ENCODE measurements around the gene GALNT6. TPM values are rescaled to one million over a fixed set of nuclear protein-coding genes. Genes with fewer than 3 reads are reported as not detected.
A peak's percentile ranks its signal among the peaks of the same experiment; 100 is the strongest.
"Not testable (repeated sequence)": the region's sequence is repeated elsewhere in the genome, so short reads cannot be mapped to it uniquely, and the experiment has no call there.

The GALNT6 gene
- total RNA-seq, 1 donor from 2014 or later = 0.05 TPM

DNA sequence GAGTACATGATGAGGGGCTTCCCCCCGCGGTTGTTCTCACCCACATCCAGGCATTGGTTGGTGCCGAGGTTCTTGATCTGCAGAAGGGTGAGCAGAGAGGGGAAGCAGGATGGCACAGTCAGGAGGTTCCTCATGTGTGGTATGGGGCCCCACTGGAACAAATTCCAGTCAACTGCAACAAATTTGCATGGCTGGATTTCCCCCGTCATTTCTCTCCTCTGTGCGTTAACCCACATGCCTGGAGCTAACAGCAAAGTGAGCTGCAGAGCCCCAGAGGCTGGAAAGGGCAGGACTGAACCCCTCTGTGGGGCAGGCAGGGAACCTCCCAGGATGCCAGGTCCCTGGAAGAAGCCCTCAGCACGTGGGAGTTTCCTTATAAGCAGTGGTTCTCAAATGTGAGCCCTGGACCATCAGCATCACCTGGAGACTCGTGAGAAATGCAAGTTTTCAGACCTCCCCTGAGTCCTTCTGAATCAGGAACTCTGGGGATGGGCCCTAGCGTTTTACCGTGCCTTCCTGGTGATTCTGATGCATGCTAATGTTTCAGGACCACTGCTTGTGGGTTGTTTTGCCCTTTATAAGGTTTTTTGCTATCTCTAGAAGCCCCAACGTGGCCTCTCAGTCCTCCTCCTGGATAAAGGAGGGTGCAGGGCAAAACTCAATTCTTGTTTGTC lies 33.7 kb downstream of the GALNT6 start:
- DNase-seq (ENCODE audit: low read depth) = no peak

DNA sequence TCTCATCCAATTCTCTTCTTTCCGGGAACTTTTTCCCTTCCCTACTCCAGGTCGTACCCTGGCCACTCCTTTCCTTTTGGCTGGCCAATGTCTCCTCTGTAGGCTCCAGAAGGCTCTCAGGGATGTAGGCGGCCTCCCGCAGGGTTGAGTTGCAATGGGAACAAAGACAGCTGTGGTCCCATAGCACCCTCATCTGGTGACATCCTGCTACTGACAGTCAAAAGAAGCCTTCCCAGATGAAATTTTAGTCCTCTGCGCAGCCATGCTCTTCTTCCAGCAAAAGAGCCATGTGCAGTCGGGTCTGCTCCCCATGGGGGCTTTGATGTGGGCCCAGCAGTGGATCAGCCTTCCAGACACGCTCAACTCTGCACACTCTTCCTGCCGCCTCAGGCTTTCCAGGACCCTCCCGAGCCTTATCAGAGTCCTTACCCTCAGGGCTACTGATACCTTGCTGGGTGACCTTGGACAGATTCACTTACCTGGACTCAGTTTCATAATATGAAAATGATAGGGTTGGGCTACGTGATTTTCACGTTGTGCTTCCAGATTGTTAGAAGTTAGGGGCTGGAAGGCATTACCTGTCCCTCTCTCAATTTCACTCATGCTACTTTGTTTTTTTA lies 39.2 kb downstream of the GALNT6 start:
- peak; percentile 51 for DNase-seq (ENCODE audit: low read depth)

DNA sequence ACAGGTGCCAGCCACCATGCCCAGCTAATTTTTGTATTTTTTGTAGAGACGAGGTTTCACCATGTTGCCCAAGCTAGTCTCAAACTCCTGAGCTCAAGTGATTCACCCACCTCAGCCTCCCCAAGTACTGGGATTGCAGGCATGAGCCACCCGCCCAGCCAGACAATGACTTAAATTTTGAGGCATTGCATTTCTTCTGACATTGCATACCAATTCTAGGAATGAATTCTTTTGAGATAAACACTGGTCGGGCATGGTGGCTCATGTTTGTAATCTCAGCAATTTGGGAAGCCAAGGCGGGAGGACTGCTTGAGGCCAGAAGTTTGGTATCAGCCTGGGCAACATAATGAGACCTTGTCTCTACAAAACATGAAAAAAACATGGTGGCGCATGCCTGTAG lies 42.2 kb downstream of the GALNT6 start:
- no peak for DNase-seq (ENCODE audit: low read depth)

DNA sequence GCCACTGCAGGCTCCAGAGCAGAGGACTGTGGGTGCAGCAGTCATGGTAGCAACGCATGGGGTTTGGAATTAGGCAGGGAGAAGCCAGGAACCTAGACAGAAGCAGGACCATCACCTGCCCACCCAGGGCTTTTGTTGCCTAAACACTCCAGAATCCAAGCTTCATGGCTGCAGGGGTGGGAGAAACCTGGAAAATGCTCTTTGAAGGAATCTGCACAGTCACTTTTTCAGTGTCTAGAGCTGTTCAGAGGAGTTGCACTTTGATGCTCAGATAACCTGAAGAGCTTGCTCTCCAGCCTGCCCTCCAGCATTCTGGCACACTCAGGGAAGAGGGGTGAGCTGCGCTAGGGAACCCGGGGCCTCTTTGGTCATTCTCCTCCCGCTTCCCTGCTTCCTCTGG lies 43.1 kb downstream of the GALNT6 start:
- no peak for DNase-seq (ENCODE audit: low read depth)

DNA sequence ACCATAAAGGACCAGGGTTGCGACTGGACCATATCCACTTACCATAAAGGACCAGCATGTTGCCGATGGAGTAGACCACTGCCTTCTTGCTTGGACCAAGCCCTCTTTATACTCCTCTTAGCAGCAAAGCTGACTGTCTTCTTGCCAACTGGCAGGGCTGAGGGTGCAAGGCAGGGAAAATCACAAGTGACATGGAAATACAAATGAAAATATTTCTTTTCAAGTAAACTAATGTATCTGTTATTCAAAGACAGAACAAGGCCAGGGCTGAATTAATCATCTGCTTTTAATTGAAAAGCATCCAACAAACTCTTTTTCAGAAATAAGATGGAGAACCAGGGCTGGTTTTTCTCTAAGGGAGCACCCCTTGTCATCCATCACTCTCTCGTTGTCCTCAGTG lies 44.6 kb downstream of the GALNT6 start, which contains the start of gene CELA1:
Gene CELA1, minus strand, starts transcription at position 99 of the 400 bp plus-strand sequence. Its CDS starts 41 bp downstream, at position 58.
- DNase-seq (ENCODE audit: low read depth) = no peak

DNA sequence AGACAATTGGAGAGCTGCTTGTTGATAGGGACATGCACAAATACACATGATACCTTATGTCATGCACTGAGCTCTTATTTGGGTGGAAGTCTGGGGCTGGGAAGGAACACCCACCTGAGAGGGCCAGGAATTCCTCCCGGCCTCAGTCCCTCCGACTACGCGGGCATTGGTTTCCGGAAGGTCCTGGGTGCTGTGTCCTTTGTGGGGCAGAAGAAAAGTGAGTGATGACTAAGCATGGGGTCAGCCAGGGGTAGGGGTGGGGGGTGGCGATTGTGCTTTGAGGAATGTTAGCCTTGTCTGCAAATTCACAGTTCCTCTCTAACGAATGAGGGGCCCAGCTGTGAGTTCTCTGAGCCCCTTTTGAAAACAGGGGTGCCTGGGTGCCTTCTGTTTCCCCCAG lies 45.5 kb downstream of the GALNT6 start:
- no peak for DNase-seq (ENCODE audit: low read depth)

DNA sequence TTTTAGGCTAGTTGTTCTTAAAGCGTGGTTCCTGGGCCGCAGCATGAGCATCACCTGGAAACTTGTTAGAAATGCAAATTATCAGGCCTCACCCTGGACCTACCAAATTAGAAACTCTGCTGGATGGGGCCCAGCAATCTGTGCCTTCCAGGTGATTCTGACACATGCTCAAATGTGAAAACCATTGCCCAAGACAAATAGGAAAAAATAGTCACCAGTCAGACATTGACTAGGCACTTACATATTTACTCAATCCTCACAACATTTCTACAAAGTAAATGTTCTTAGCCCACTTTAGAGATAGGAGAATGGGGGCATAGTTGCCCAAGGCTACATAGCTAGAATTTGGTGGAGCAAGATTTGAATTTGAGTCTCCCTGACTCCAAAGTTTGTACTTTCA lies 48.0 kb downstream of the GALNT6 start:
- DNase-seq (ENCODE audit: low read depth) = no peak

DNA sequence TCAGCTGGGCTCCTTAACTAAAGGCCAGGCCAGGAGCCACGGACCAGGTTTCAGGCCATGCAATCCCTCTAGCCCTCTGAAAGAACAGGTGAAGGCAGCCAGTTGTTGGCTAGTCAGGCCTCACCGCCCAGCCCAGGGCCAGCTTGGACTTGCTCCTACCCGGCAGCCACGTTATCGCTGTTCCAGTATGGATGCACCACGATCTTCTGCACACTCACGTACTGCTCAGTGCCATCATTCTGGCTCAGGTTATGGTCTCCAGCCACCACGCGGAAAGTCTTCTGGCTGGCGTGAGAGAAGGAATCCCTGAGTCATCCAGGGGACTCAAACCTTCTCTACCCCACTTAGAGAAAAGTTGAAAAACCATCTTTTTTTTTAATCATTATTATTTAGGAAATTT lies 48.8 kb downstream of the GALNT6 start:
- DNase-seq (ENCODE audit: low read depth) = no peak

DNA sequence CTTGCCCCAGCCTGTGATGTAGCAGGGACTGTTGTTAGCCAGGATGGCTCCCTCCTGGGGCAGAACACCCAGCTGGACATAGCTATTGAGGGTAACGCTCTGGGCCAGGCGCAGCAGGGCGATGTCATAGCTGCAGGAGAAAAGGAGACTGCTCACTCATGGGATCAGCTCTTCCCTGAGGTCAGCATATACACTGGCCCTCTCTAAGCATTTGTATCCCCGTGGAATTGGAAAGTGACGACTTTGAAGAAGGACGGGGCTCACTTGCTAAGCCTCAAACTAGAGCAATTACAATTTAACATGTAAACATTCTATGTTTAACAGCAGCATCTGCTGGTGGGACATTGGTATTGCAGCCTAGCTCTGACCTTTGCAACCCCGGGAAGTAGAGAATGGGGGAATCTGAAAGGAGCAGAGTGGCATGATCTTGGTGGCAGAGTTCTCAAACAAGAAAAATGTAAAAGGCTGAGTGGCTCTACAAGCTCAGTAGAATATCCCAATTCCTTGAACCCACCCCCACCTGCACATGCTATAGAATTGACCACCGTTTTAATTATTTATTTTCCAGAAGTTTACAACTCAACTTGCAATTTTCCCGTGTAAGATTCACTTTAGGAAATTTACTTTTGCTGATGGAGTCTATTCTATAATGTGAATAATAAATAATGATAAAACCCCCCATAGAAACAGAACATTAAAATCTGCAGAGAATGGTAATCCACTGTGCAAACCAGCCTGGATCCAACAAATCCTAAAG lies 49.8 kb downstream of the GALNT6 start:
- peak; percentile 78 for DNase-seq (ENCODE audit: low read depth)

DNA sequence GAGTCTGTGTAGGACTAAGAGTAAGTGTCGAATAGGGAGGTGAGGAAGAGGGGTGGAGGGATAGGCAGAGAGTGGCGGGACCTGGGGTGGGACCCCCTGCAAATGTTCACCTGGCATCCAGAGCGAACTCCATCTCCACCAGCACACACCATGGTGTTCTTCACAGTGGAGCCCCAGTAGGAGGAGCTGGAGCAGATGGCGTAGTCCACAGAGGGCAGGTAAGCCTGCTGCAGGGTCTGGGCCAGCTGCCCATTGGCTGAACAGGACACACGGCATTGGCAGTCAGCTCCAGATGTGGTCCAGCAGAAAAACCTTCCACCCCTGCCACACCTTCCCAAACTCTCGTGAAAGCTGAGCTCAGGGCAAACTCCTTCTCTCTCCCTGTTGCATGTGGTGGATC lies 51.5 kb downstream of the GALNT6 start:
- DNase-seq (ENCODE audit: low read depth) = no peak

DNA sequence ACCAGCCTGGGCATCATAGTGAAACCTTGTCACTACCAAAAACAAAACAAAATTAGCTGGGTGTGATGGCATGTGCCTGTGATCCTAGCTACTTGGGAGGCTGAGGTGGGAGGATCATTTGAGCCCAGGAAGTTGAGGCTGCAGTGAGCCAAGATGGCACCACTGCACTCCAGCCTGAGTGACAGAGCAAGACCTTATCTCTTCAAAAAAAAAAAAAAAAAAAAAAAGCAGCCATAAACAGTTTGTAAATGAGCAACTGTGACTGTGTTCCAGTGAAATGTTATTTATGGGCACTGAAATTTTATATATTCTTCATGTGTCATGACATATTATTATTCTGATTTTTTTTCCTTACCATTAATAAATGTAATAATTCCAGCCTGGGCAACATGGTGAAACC lies 53.9 kb downstream of the GALNT6 start:
- not testable (repeated sequence) for DNase-seq (ENCODE audit: low read depth)

DNA sequence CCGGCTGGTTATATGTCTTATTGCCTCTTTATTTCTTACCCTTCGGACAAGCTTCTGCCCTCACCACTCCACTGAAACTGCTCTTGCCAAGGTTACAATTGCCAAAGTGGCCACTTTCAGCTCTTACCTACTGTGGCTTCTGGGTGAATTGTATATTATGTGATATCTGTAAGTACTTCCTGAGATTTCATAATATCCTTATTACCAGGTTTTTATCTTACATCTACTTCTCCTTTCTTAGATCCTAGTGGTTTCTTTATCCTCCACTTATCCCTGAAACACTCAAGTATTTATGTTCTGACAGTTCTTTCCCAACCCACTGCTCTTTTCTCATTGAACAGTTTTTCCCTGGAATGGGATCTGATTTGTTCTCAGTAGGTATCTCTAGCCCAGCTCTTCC lies 55.3 kb downstream of the GALNT6 start:
- DNase-seq (ENCODE audit: low read depth) = no peak

DNA sequence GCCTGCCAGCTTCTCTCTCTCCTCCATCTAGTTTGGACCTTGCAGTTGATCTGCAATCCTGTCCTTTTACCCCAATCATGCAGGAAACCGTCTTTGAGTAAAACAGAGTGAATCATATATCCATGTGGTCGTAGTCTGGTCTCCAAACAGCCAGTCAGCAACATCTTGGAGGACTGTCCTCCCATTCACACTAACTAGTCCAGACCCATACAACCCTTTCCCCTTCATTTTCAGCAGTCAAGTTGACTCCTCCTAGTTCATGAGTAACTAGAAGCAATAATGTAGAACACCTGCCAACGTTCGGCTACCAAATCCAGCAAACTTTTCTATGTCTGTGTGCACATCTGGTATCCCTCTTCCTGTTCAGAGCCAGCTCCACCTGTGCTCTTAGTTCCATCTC lies 56.4 kb downstream of the GALNT6 start:
- no peak for DNase-seq (ENCODE audit: low read depth)

DNA sequence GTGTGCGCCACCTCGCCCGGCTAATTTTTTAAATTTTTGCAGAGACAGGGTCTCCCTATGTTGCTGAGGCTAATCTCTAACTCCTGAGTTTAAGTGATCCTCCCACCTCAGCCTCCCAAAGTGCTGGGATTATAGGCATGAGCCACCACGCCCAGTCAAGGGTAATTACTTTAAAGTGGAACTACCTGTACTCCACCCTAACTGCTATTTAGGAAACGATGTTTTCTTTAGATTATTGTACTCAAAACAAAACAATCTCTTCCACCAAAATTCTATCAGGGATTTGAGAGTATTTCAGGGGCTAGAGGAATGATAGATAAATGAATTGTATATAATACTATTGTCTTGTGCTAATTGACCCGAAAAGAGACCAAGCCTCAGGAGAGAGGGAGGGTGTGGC lies 57.7 kb downstream of the GALNT6 start:
- no peak for DNase-seq (ENCODE audit: low read depth)

DNA sequence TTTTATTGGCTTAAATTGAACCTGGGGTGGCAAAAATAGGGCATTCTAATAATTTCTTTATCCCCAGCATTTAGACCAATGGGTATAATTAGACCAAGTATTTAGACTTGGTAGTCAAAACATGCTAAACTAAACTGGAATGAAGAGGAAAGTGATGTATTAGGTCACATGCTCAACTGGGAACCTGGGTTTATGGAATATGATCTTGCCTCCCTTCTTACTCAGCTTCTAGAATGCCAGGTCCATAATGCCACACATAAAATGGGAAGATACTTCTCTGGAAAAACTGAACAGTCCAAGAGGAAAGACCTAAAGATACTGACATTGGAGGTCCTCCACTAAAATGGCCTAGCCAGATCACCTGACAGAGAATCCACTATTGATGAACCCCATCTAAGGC lies 61.0 kb downstream of the GALNT6 start:
- DNase-seq (ENCODE audit: low read depth) = no peak

DNA sequence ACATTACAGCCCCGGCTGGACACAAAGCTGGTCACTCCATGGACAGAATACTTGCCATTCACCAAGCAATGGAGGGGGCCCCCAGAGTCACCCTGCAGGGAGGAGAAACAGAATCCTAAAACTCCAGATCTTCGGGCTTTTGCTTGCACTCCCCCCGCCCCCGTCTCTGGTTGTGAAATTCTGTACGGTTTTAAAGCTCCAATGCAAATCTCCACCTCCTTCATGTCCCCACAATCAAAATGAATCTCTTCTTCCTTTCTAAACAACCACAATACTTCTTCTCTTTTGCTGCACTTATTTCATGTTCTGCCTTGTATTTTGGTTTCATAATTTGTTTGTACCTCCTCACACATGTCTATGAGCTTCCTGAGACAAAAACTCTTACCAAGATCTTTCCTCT lies 61.5 kb downstream of the GALNT6 start:
- no peak for DNase-seq (ENCODE audit: low read depth)

DNA sequence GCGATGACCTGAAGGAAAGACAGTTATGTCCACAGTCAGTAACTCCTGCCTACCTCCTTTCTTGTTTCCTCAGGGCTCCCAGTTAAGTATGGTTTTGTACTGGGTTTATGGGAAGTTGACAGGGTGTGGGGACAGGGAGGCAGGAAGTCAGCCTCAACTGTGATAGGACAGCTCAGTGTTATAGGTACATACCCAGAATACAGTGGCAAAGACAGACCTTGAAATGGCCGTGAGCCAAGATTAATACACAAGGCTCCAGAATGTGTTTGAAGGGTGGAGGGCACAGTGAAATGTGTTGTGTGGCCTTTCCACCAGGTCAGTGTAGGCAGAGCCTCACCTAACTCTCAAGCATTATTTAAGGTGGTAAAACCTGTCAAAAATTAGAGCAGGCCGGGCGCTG lies 62.6 kb downstream of the GALNT6 start:
- DNase-seq (ENCODE audit: low read depth) = no peak

DNA sequence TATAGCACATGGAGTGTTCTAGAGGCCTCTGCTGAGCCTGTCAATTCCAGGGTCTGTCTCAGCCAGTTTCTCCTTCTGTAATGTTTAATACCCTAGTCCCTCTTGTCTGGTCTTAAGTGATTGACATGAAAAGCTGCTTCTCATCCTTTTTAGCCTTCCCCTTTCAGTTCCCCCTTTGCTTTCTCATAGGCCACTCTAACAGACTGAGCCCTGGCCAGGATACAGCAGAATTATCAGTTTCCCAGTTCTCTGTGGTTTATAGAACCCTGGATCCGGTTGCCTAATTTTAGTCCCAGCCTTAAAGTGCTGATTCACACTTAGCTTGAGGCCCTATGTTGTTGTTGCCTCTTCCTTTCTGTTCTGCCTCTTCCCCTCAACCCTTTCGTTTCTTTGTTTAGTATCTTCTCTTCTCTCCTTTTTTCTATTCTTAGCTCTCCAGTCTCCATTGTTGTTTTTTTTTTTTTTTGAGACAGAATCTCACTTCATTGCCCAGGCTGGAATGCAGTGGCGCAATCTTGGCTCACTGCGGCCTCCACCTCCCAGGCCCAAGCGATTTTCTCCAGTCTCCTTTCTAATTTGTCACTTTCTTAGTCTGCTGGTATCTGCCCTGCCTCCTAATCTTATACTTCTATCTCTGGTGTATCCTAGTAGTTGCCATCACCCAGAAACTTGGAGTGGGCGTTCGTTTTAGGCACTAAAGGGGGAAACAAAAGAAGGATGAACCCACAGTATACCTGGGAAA lies 64.3 kb downstream of the GALNT6 start:
- DNase-seq (ENCODE audit: low read depth) = peak; percentile 86

DNA sequence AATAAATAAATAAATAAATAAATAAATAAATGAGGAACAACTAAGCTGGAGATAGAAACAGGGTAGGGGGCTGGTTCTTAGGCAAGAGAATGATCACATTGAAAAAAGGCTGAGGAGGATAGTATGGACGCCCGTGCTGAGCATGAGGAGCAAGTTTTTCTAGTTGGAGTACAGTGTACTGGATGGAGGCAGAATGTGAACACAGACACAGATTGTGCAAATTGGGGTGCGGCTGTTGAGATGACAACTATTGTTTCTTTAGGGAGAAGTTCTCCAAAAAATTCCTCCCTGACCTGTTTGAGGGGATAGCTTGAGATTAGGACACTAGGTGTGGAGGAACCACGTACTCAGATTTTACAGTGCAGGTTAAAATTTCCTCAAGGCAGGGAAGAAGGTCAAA lies 66.3 kb downstream of the GALNT6 start:
- DNase-seq (ENCODE audit: low read depth) = no peak

DNA sequence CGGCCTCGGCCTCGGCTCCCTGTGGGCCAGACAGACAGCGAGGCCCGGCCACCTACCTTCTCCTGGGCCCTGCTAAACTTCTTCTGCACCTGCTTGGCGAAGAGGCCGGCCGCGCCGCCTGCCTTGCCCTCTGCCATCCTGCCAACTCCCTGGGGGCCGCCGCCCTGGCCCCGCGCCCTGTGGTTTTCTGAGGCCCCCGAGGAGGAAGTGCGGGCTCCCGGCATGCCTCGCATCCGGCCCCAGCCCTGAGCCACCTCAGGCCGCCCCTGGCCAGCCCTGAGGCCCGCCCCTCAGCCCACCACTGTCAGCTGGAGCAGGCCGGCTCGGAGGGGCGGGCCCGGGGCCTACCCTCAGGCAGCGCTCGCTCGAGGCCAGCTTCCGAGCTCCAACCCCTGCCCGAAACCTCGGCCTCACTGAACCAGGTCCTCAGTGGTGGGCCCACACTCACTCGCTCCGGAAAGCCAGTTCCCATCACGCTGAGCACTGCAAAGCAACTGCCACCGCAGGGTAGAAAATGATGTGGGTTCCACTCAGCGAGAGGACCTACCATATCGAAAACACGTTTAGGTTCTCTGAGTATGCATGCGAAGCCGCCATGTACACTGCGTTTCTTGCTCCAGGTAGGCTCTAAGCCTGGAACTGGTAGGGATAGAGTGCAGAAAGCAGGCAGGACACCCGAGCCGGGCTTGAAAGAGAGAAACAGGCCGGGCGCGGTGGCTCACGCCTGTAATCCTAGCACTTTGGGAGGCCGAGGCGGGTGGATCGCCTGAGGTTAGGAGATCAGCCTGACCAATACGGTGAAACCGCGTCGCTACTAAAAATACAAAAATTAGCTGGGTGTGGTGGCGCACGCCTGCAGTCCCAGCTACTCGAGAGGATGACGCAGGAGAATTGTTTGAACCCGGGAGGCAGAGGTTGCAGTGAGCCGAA lies 67.0 kb downstream of the GALNT6 start, which contains the start of gene BIN2:
Gene BIN2, minus strand, starts transcription at position 209 of the 930 bp plus-strand sequence. Its CDS starts 72 bp downstream, at position 137.
- no peak for DNase-seq (ENCODE audit: low read depth)
